DMS53 (cell line): ENCODE data around the gene ZNF827.

Experiments
- DNase-seq: peaks from one replicate; lab custom pipeline; 2025; lab: John Stamatoyannopoulos, UW

ZNF827 gene

DNA sequence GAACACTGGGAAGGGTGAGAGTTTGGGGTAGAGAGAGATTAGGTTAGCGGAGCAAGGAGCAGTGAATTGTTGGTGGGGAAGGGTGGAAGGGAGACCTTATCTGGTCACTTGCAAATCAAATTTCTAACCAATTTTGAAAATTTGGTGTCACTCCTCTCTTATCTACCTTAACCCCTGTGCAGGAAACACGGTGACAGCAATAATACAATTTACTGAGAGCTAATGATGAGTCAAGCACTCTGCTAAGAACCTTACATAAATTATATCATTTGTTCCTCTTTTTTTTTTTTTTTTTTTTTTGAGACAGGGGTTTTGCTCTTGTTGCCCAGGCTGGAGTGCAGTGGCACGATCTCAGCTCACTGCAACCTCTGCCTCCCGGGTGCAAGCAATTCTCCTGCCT lies 142.3 kb downstream of the ZNF827 start:
- DNase-seq = no peak

DNA sequence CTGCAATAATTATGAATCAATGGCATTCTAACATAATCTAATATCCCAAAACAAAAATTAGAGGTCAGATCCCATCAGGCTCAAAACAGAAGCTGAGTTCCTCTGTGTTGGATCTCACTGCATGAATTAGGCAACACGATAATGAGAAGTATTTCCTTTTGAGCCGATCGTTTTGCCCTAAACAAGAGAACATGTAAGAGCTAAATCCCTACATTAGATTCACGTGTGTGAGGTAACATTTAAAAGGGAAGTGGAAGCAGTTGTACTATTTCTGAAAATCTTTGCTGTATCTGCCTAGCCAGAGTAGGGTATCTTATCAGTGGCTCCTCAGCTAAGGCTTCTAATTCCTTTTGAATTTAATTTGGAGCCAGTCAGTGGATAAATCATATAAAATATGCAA lies 143.1 kb downstream of the ZNF827 start:
- DNase-seq = no peak

DNA sequence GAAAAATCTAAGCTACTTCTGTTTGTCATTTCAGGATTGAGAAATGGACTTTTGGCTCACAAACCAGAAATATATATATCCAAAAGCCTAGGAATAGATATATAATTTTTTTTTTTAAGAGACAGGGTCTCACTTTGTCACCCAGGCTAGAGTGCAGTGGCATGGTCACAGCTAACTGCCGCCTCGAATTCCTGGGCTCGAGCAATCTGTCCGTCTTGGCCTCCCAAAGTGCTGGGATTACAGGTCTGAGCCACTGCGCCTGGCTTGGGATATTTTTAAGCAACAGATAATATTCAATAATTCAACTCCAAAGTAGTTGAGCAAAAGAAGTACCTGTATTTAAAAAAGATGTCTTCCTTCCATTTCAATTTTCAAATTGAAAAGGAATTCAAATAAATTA lies 146.2 kb downstream of the ZNF827 start:
- DNase-seq = no peak

DNA sequence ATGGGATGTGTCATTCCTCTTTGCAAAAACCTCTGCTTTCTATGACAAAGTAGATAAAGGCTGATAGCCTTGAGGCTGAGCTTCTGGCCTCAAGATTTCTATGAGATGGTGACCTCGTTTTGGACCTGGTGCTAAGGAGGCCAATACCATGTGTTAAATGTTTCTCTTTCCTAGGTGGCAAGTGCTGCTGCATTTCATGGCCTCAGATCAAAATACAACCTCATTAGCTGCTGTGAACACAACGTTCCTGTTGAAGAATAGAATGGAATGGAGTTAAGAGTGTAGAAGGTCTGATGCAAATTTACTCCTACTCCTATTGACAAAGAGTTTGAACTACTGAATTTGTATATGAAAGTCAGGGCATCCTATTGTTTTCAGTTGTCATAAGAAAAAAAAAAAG lies 146.6 kb downstream of the ZNF827 start:
- DNase-seq = no peak

DNA sequence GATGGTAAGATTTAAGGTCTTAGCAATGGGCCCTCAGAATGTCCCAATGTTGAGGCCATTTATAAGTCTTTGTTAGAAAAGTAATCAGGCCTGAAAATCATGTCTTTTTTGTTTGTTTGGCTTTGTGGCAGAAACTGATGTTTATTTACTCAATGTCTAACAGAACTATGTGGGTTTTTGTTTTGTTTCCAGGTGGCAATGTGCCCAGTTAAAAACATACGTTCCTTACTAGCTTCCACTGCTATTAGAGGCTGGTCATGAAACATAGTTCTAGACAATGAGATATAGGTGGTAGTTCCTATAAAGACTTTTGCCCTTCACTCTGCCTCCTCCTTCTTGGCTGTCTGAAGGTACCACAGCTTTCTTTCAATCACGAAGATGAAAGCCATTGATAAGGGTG lies 149.9 kb downstream of the ZNF827 start:
- DNase-seq = no peak

- no peak for DNase-seq
These were observed 151.8 kb downstream of the ZNF827 start for GRCh38 chr4:145786830-145787229.

DNA sequence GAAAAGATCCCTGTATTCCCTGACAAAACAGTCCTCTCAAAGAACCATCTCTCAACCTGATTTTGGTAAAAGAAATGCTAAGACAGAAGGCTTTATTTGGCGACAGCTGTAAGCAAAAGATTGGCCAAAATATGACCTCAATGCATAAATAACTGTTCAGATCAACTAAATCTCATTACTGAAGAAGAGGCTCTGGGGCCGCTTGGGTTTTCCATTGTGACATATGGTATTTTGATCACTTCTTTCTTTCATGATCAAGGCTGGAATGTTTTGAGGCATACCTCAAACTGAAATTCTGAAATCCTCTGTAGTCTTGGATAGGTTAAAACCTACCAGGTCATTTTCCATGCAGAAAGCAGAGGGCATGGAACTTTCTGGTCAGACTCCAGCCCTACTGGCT lies 152.4 kb downstream of the ZNF827 start:
- no peak for DNase-seq

DNA sequence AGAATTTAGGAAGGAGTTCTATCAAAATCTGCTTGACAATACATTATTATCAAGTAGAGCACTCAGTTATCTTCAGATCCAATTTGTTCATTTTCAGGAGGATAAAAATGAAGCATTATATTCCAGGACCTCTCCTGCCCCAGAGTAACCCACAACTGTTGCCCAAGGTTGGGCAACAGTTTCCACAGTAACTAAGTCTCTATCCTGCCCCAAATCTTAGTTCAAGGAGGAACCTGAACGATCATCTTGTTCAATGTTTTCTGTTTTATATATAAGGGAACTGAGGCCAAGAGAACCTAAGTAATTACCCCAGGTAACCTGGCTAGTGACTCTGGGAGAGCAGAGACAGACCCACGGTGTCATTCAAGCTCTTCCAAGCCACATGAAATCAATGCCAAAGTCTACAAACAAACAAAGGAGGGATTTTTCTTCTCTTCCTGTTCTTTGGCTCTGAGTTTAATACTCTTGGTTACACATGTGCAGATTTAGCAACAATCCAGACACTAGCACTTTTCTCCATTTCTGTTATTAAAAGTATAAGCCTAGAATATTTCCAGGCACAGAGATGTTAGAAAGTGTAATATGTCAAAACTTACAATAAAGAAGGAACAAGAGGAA lies 153.1 kb downstream of the ZNF827 start:
- DNase-seq = no peak

DNA sequence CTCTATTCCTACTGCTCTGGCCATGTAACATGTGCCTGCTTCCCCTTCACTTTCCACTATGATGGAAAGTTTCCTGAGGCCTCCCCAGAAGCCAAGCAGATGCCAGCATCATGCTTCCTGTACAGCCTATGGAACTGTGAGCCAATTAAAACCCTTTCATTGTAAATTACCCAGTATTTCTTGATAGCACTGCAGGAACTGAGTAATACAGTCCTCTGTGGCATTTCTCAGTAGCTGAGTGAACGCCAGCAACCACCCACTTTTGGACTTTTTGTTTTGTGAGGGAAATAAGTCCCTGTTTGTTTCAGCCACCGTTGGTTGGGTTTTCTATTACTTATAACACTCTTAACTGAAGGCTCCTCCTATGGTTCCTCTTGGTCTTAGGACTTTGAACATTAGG lies 154.6 kb downstream of the ZNF827 start:
- DNase-seq = no peak

- DNase-seq = no peak
These were observed 155.9 kb downstream of the ZNF827 start for GRCh38 chr4:145782756-145783155.

DNA sequence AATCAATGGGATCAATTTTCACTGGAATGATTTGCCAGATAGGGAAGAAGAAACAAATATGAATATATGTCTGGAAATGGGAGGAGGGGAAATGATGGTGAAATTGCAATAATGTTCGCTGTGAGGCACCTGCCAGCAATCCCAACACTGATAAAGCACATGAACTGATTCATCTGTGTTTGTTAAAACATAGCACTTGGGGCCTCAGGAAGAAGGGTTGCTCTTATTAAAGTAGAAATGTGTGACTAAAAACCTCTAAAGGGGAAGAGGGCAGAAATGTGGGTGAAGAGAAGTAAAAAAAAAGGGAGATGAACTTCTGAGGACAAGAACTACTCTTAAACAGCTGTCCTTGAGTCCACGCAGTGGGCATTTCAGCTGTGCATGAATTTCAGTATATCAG lies 157.3 kb downstream of the ZNF827 start:
- no peak for DNase-seq

DNA sequence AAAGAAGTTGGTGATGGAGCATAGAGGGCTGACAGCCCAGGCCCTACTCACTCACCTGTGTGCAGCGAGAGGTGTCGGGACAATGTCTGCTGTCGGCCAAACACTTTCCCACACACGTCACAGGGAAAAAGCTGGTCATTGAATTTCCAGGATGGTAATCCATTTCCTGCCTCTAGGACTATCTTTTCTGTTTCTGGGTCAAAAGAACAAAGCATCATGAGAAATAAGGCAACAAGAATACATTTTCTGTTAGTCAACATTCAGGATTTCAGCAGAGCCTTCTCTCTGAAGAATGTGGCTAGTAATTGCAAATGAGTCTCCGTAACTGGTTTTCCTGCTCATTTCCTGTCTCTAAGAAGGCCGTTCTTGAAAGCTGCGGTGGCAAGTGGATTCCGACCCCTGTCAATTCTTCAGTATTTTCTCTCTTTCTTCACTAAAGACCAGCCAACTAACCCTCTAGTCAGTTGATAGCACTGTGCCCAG lies 159.3 kb downstream of the ZNF827 start:
- no peak for DNase-seq

DNA sequence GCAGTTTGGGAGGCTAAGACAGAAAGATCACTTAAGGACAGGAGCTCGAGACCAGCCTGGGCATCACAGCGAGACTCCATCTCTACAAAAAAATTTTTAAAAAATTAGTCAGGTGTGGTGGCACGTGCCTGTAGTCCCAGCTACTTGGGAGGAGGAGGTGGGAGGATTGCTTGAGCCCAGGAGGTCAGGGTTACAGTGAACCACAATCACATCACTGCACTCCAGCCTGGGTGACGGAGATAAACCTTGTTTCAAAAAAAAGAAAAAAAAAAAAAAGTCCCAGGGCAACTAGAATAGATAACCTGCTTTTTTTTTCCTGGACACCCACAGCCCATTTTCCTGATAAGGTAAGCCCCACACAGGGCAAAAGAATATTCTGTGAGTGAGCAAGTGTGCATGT lies 162.4 kb downstream of the ZNF827 start:
- no peak for DNase-seq

DNA sequence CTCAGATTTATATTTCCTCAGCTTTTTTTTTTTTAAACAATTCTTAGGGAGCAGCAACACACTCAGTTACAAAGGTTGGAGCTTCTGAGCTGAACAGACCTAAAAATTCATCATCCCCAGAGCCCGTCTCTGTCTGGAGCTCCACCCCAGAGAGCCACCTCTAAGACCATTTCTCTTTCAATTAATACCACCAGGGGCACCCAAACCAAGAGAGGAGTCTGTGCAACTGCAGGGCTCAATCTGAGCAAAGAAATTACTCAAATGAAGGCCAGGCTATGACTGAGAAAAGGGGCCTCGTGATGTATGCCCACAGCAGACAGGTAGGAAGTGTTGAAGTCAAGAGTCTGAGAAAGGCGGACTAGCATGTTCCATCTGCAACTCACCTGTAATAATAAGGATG lies 163.2 kb downstream of the ZNF827 start:
- no peak for DNase-seq

DNA sequence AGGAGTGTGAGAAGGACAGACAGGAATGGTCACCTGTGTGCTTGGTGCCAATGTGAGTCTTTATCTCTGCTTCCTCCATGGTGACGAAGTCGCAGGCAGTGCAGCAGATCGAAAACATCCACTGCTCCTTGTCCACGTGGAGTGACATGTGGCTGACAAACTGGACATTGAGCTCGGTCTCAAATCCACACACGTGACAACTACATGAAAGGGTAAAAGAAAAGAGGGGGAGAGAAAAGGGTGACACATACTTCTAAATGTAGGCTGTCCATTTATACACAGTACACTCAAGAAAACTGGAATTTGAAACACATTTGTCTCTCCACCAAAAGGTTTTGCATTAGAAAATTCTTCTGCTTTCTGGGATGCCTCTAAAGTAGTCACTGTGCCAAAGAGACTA lies 164.2 kb downstream of the ZNF827 start:
- no peak for DNase-seq

GRCh38 chr4:145773581-145774234 lies 164.9 kb downstream of the ZNF827 start:
- no peak for DNase-seq

DNA sequence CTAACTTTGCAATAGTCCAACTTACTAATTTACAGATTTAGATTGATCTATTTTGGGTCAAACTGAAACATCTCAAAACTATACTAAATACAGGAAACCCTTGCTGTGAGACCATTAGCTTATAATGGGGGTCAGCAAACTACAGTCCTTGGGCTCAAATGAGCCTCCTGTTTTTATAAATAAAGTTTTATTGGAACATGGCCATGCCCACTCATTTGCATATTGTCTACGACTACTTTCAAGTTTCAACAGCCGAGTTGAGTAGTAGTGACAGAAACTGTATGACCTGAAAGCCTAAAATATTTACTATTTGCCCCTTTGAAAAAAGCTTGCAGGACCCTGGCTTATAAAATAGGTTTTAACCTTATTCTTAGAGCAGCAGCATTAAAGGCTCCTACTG lies 166.3 kb downstream of the ZNF827 start:
- DNase-seq = no peak

- no peak for DNase-seq
These were observed 168.5 kb downstream of the ZNF827 start for GRCh38 chr4:145770124-145770523.

DNA sequence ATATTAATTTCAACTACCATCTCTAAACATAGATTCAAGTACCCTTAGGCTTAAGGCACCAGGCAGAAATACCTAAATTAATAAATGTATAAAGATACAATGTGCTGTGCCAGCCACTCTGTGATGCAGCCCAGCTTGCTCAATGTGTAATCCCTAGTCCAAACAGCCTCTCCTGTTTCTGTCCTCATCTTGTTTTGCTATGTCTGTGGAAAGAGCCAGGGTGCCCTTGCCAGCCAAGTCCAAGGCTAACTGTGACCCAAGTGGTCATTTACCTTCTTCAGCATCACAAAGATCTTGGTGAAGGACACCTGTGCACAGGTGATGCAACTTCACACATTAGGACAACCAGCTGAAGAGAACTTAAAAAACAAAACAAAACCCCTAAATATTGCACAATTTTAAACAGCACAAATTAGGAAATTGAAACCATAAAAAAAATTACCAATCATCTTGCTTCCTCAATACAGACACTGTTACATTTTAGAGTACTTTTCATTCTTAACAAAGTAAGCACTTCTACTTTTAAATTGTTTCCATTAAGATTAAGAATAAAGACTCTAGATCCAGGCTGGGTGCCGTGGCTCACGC lies 169.1 kb downstream of the ZNF827 start:
- no peak for DNase-seq

DNA sequence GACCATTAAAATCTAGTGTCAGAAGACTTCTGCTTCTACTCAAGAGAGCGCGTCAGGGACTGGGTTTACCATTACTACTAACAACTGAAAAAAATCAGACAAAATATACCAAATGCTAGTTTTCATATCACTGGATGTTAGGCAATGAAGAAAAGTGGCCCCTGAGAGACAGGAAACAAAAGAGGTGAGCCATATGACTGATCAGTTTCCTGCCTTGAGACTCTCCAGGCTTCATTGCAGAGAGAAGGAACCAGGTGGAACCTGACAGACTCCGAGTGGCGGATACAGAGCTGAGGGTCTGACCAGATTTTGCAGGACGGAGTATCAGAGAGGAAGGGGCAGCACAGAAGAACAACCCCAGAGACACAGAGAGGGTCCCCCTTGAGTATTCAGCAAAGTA lies 172.3 kb downstream of the ZNF827 start:
- no peak for DNase-seq

DNA sequence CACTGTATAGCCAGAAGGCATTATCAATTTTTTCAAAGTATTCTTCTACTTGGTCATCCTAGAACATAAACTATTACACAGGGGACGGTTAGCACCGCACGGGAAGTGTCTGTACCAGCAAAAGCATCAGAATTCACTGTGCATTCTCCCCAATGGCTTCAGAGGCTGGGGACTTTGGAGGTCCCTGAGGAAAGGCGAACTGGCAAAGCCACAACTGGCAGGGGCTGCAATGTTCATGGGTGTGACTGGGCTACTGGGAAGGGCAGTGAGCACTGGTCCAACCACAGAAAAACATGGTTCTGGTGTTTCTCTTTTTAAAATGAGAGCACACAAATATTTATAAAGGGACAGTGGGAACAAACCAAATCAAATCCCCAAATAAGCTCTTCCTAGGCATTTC lies 175.2 kb downstream of the ZNF827 start:
- no peak for DNase-seq

GRCh38 chr4:145762719-145763118 lies 175.9 kb downstream of the ZNF827 start:
- no peak for DNase-seq
